Heart right ventricle (tissue), 16 donors: ENCODE data around the gene ARL8B. TPM values are rescaled to one million over a fixed set of nuclear protein-coding genes. Genes with fewer than 3 reads are reported as not detected.

Source experiments
- ATAC-seq, 8 donors: fragments of 200-7000 bp; cut with Tn5 transposase; one replicate each; pipeline ENCODE4 v1.9.1; 2020; ENCODE audit warnings: mild to moderate bottlenecking in 8 of 8, moderate library complexity in 8 of 8, moderate number of reproducible peaks in 1 of 8
- DNase-seq, 2 donors: peaks; one replicate each; pipeline ENCODE4 v3.0.0-alpha.2; 2020
- H3K27ac ChIP-seq, 10 donors: fragments of 200-600 bp; sonication (generic) in 2 of 10; one replicate each; pipeline versions ENCODE4 v1.5.0 to v1.8.0; 2020 to 2022; ENCODE audit warnings: mild to moderate bottlenecking in 3 of 10
- H3K27me3 ChIP-seq, 7 donors: fragments of 200-600 bp; one replicate each; pipeline ENCODE4 v1.8.0; 2021 to 2022; ENCODE audit warnings: mild to moderate bottlenecking in 2 of 7
- H3K36me3 ChIP-seq, 9 donors: fragments of 200-600 bp; sonication (generic) in 1 of 9; one replicate each; pipeline versions ENCODE4 v1.5.0 to v1.8.0; 2020 to 2022; ENCODE audit warnings: mild to moderate bottlenecking in 2 of 9
- H3K4me1 ChIP-seq, 9 donors: fragments of 200-600 bp; sonication (generic) in 1 of 9; one replicate each; pipeline versions ENCODE4 v1.5.0 to v1.8.0; 2020 to 2022; ENCODE audit warnings: mild to moderate bottlenecking in 4 of 9
- H3K4me3 ChIP-seq, 10 donors: fragments of 200-600 bp; sonication (generic) in 2 of 10; one replicate each; pipeline versions ENCODE4 v1.5.0 to v1.8.0; 2020 to 2022; ENCODE audit warnings: mild to moderate bottlenecking in 7 of 10, moderate library complexity in 2 of 10
- H3K9me3 ChIP-seq, 11 donors: fragments of 200-600 bp in 10 of 11; sonication (generic) in 2 of 11; one replicate each; pipeline versions ENCODE4 v1.5.0 to v1.8.0; 2013 to 2022; ENCODE audit warnings: mild to moderate bottlenecking in 2 of 11, control low read depth in 1 of 11, moderate library complexity in 1 of 11
- CTCF ChIP-seq, 9 donors: fragments of 200-600 bp; sonication (generic) in 2 of 9; IDR thresholded peaks; one replicate each; pipeline versions ENCODE4 v1.5.0 to v1.8.0; 2021 to 2022; ENCODE audit warnings: antibody characterized with exemption in 9 of 9, mild to moderate bottlenecking in 5 of 9, moderate library complexity in 1 of 9
- WGBS, 2 donors: extraction: QIAGEN DNeasy Blood & Tissue Kit; methylation state at CpG; one replicate each; pipeline ENCODE4 v1.1.7; 2013; ENCODE audit warnings: inconsistent platforms in 1 of 2; 5-methylcytosine and 5-hydroxymethylcytosine counted together
- intact Hi-C, 10 donors: fragments of 100-400 bp; cut with DNase I; formaldehyde crosslinking; loops; one replicate each; pipeline versions ENCODE4 v1.11.1 to v1.14.2; 2022
- polyA plus RNA-seq, 2 donors: library from polyadenylated mRNA; stranded (reverse); fragments of 200-250 nt; gene quantifications; one replicate each; pipeline ENCODE4 v1.2.3, GENCODE V29; 2013
- total RNA-seq, 10 donors: library from RNA; stranded (reverse); fragmentation: NEBNext Ultra II Directional in 3 of 10; extraction: Animal tissue kit (Norgen Biotek cat#: 25700) in 3 of 10; gene quantifications; one replicate each; pipeline versions ENCODE4 v1.2.1 to v1.2.4, GENCODE V29; 2021 to 2023
- donor health status: Arrhythmogenic right ventricular cardiomyopathy.
- donor health status: ischemic (EF 13 %, LVEDD 7.1; RV severe dilation, severe dysfunction).
- donor health status: healthy with polysubstance abuse.
- donor health status: DM: no; HTN: yes; CAD: no.
- donor health status: DM: no; HTN: no; CAD: no.
- donor health status: ischemic (EF 25% LVEDD 6.9; RV normal size, moderate dysfunction).
- donor health status: ischemic (EF 25% LVEDD 5.7; RV mildly dilated, moderate dysfunction).
- donor health status: healthy.
- donor health status: DM: yes; HTN: yes; CAD: no.
- donor health status: Ischemic cardiomyopathy.
- donor health status: ischemic (EF 35%, LVEDD 5.7; RV mildly dilated, moderate dysfunction).
- donor health status: nonischemic (EF 11% LVEDD 7.7; RV severe dilation, severe dysfunction).
- donor health status: DM: yes; HTN: yes; CAD: no.
- donor health status: PGD.
- donor health status: ischemic (EF 29% LVEDD 5.4; RV normal size, mild dysfunction).
- donor health status: nonischemic (EF 23%, LVEDD 6.1; RV moderate dilation, normal function).

Gene ARL8B
- total and polyA plus RNA-seq, 12 donors = 31.7 to 74.1 (median 65.3) TPM

- Histone ChIP-seq H3K4me3 (no peak overlapping the region), H3K4me1 (peaks cover 0 to 81% (median 45%) of the 10 kb centered on the region in 9 donors), H3K27ac (peak overlapping the region in 2 of 10 donors; percentile 22 to 73), H3K9me3 (peaks cover 0 to 13% (median 0%) of the 10 kb centered on the region in 11 donors), H3K27me3 (no peaks in the 10 kb centered on the region), H3K36me3 (no peaks in the 10 kb centered on the region)
- intact Hi-C loops = no loop called here
- 86 to 91% methylated on average over 4 of the region's 4 CpGs for WGBS, 2 donors
- ATAC-seq = no peak
- no peak for TF ChIP-seq CTCF (IDR thresholded peaks at IDR 0.05)
- DNase-seq = no peak
Measured at GRCh38 chr3:5140230-5140621, 18.1 kb downstream of the ARL8B start.

- Histone ChIP-seq H3K27me3 (no peaks in the 10 kb centered on the region), H3K4me1 (peaks cover 0 to 86% (median 45%) of the 10 kb centered on the region in 9 donors), H3K36me3 (no peaks in the 10 kb centered on the region), H3K27ac (no peak overlapping the region), H3K4me3 (no peak overlapping the region), H3K9me3 (peaks cover 0 to 13% (median 0%) of the 10 kb centered on the region in 11 donors)
- no peak for TF ChIP-seq CTCF (IDR thresholded peaks at IDR 0.05)
- WGBS, 2 donors = 97 to 98% methylated on average over 6 of the region's 6 CpGs
- DNase-seq = no peak
- intact Hi-C loops = no loop called here
- no peak for ATAC-seq
Measured at GRCh38 chr3:5140839-5141238, 18.7 kb downstream of the ARL8B start.

GRCh38 chr3:5141760-5142159 is 19.7 kb downstream of the ARL8B start:
- peaks cover 0 to 79% (median 39%) of the 10 kb centered on the region in 9 donors for H3K4me1 ChIP-seq
- H3K27me3 ChIP-seq = no peaks in the 10 kb centered on the region
- peaks cover 0 to 13% (median 0%) of the 10 kb centered on the region in 11 donors for H3K9me3 ChIP-seq
- H3K36me3 ChIP-seq = no peaks in the 10 kb centered on the region
- 94 to 99% methylated on average over 4 of the region's 4 CpGs for WGBS, 2 donors
- ATAC-seq (no peak), DNase-seq (no peak)
- no peak overlapping the region for H3K4me3 ChIP-seq
- intact Hi-C loops = no loop called here
- H3K27ac ChIP-seq = no peak overlapping the region
- no peak for TF ChIP-seq CTCF (IDR thresholded peaks at IDR 0.05)

- H3K9me3 ChIP-seq = peaks cover 0 to 17% (median 0%) of the 10 kb centered on the region in 11 donors
- WGBS, 2 donors = 97% methylated on average over 4 of the region's 4 CpGs
- intact Hi-C loops = no loop called here
- peak overlapping the region in 1 of 10 donors; percentile 65 for H3K27ac ChIP-seq
- ATAC-seq (no peak), DNase-seq (no peak)
- peaks cover 0 to 69% (median 24%) of the 10 kb centered on the region in 9 donors for H3K4me1 ChIP-seq
- H3K4me3 ChIP-seq = no peak overlapping the region
- no peaks in the 10 kb centered on the region for H3K36me3 ChIP-seq
- no peaks in the 10 kb centered on the region for H3K27me3 ChIP-seq
- TF ChIP-seq CTCF (IDR thresholded peaks at IDR 0.05) = no peak
Measured at GRCh38 chr3:5143464-5143863, 21.4 kb downstream of the ARL8B start.
